Measurements from ENCODE around the gene YOD1. TPM values are rescaled to one million over a fixed set of nuclear protein-coding genes. Genes with fewer than 3 reads are reported as not detected.

YOD1 gene
- total and polyA plus RNA-seq, 2 of the 4 experiments (the other 2 are of a cell fraction), result 1.8 to 5.4 TPM

GRCh38 chr1:207022996-207023679, 27.9 kb downstream of the YOD1 start:
- Histone ChIP-seq H3K23ac (ENCODE audit: low read depth, low read length) (no peak overlapping the region), H3K9me3 (ENCODE audit: control insufficient read depth, insufficient read depth, low read length) (no peaks in the 10 kb centered on the region), H3K27me3 (ENCODE audit: control insufficient read depth, insufficient read depth, low read length) (no peaks in the 10 kb centered on the region; the same call in 1 of the 2 replicates), H2BK15ac (ENCODE audit: low read depth, low read length) (no peak overlapping the region), H2AFZ (replicated peaks; ENCODE audit: low read length, poor library complexity) (no peak overlapping the region), H3K18ac (ENCODE audit: low read depth, low read length) (no peak overlapping the region), H3K56ac (ENCODE audit: extremely low read depth, insufficient read depth, low read length) (no peak overlapping the region), H4K20me1 (ENCODE audit: insufficient read depth, low read length) (no peaks in the 10 kb centered on the region), H3K4me3 (ENCODE audit: insufficient read depth, low read depth, low read length) (no peak overlapping the region), H3K36me3 (ENCODE audit: control insufficient read depth, insufficient read depth, low read length) (no peaks in the 10 kb centered on the region), H3K14ac (replicated peaks; ENCODE audit: low read depth, low read length) (no peak overlapping the region), H3K4me1 (ENCODE audit: control insufficient read depth, insufficient read depth, low read length) (peaks cover 6% of the 10 kb centered on the region), H4K5ac (ENCODE audit: low read depth, low read length) (no peak overlapping the region), H4K8ac (ENCODE audit: low read depth in 2 of 2, low read length in 2 of 2) (no peak overlapping the region), H3K4ac (ENCODE audit: low read depth, low read length) (no peak overlapping the region), H4K91ac (ENCODE audit: insufficient read depth, low read depth, low read length) (no peak overlapping the region), H2BK5ac (ENCODE audit: low read depth, low read length, poor library complexity, severe bottlenecking) (no peak overlapping the region), H2AK9ac (replicated peaks; ENCODE audit: low read depth, low read length, poor library complexity) (no peak overlapping the region), H3K27ac (ENCODE audit: insufficient read depth, low read length) (no peak overlapping the region), H3K9me1 (ENCODE audit: insufficient read depth, low read length) (peaks cover 17% of the 10 kb centered on the region), H3K79me1 (ENCODE audit: low read depth in 1 of 2, low read length in 2 of 2) (no peaks in the 10 kb centered on the region), H2BK20ac (ENCODE audit: low read depth, low read length) (no peak overlapping the region), H3K4me2 (ENCODE audit: low read depth, low read length) (no peak overlapping the region), H2AK5ac (ENCODE audit: low read depth, low read length) (no peak overlapping the region), H3K9ac (ENCODE audit: low read depth, low read length) (no peak overlapping the region), H2BK120ac (ENCODE audit: low read depth, low read length) (no peak overlapping the region)
- ChIA-PET CTCF (no interaction called here), POLR2A (ENCODE audit: unreplicated experiment) (no interaction called here)
- BruUV-seq (replicated peaks), result no TSS peak
- intact Hi-C loops (cut with micrococcal nuclease), result no loop called here
- no peak for DNase-seq
- dilution Hi-C loops (cut with HindIII; ENCODE audit: low sequenced_read_pairs, unreplicated experiment), result no loop called here
- 87% methylated on average over 3 of the region's 8 CpGs; no CpG with 5 or more reads in 1 of the 2 experiments for WGBS, 2 experiments (ENCODE audit: extremely low coverage in 2 of 2, insufficient read length in 1 of 2)
- no peak for ATAC-seq (ENCODE audit: low read depth)
- in situ Hi-C loops (cut with MboI; ENCODE audit: low sequenced_read_pairs), result no loop called here
- TF ChIP-seq CEBPB (IDR thresholded peaks at IDR 0.05; ENCODE audit: low read depth, low read length) (no peak), ELK1 (IDR thresholded peaks at IDR 0.05; ENCODE audit: borderline replicate concordance, low read depth, low read length) (no peak), CHD1 (IDR thresholded peaks at IDR 0.05; ENCODE audit: low read depth, low read length) (no peak), SMC3 (IDR thresholded peaks at IDR 0.05; ENCODE audit: low read depth, low read length) (no peak), NFE2L2 (IDR thresholded peaks at IDR 0.05; ENCODE audit: low read depth, low read length) (no peak)

Data from IMR-90 (cell line).